Astrocyte (in vitro differentiated cells and primary cell): ENCODE measurements around the gene THUMPD1.

ENCODE experiments used
- CTCF ChIP-seq: IDR thresholded peaks from 2 replicates; pipeline ENCODE4 v1.5.1; 2011; ENCODE audit warnings: low read depth, mild to moderate bottlenecking, inconsistent platforms, low read length, moderate library complexity; ENCODE audit not compliant: insufficient read depth
- EZH2 ChIP-seq: IDR thresholded peaks from 2 replicates; pipeline ENCODE4 v1.6.1; 2012; ENCODE audit warnings: mild to moderate bottlenecking, low read length, inconsistent platforms; ENCODE audit not compliant: insufficient read depth

- TF ChIP-seq CTCF (no peak), EZH2 (no peak)
Observed at GRCh38 chr16:20689668-20690067, 52.0 kb downstream of the THUMPD1 start.
